DMS 273 (cell line): ENCODE data around the gene STX1A.
"Not testable (repeated sequence)": the region's sequence is repeated elsewhere in the genome, so short reads cannot be mapped to it uniquely, and the experiment has no call there.

Experiments
- DNase-seq: peaks from one replicate; lab custom pipeline; 2025; ENCODE audit not compliant: unreplicated experiment; lab: John Stamatoyannopoulos, UW

The STX1A gene

GRCh38 chr7:73655309-73655708 lies 64.2 kb downstream of the STX1A start:
- DNase-seq: not testable (repeated sequence)

DNA sequence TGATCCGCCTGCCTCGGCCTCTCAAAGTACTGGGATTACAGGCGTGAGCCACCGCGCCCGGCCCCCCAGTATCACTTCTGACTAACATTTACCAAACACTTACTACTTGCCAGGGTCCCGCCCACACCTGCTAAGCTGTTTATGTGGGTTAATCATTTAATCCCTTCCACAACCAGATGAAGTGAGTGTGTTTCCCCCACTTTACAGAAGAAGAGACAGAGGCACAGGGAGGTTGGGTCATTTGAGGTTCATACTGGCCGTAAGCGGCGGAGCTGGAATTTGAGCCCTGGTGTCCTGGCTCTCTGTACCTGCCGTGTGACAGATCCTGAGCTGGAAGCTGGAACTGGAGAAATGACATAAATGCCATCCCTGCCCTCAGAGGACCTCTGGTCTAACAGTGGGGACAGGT lies 66.9 kb downstream of the STX1A start:
- DNase-seq: no peak

- no peak for DNase-seq
Measured at GRCh38 chr7:73650524-73650923, 68.9 kb downstream of the STX1A start.

- DNase-seq: no peak
Measured at GRCh38 chr7:73649576-73649975, 69.9 kb downstream of the STX1A start.
